ENCODE results near the gene GDI1.

The GDI1 gene

GRCh38 chrX:154439841-154440240 lies 2.9 kb downstream of the GDI1 start:
- no peak for FAIRE-seq

- no peak for FAIRE-seq
These were observed 3.8 kb downstream of the GDI1 start for GRCh38 chrX:154440623-154441357.

- FAIRE-seq, result no peak
These were observed 4.6 kb downstream of the GDI1 start for GRCh38 chrX:154441564-154441963.

GRCh38 chrX:154441984-154442707 lies 5.2 kb downstream of the GDI1 start:
- no peak for FAIRE-seq

- FAIRE-seq, result no peak
These were observed 6.5 kb downstream of the GDI1 start for GRCh38 chrX:154443479-154443910.

GRCh38 chrX:154443992-154444754 lies 7.2 kb downstream of the GDI1 start, which contains the start of gene FAM50A:
Gene FAM50A (plus strand): TSS chrX:154444141. CDS start chrX:154444236, 95 bp downstream.
- no peak for FAIRE-seq

- no peak for FAIRE-seq
These were observed 7.8 kb downstream of the GDI1 start for GRCh38 chrX:154444755-154445246.

GRCh38 chrX:154445776-154446175 lies 8.8 kb downstream of the GDI1 start:
- no peak for FAIRE-seq

GRCh38 chrX:154446430-154446829 lies 9.5 kb downstream of the GDI1 start:
- FAIRE-seq, result no peak

- no peak for FAIRE-seq
These were observed 11.5 kb downstream of the GDI1 start for GRCh38 chrX:154448484-154448883.

- FAIRE-seq, result no peak
These were observed 12.7 kb downstream of the GDI1 start for GRCh38 chrX:154449618-154450017.

GRCh38 chrX:154450312-154450711 lies 13.4 kb downstream of the GDI1 start:
- no peak for FAIRE-seq

GRCh38 chrX:154452823-154453222 lies 15.9 kb downstream of the GDI1 start:
- no peak for FAIRE-seq

- no peak for FAIRE-seq
These were observed 20.6 kb downstream of the GDI1 start for GRCh38 chrX:154457491-154458115.

- no peak for FAIRE-seq
These were observed 21.4 kb downstream of the GDI1 start, which contains the start of gene PLXNA3 for GRCh38 chrX:154458116-154458953. Gene PLXNA3 (plus strand): TSS chrX:154458281. CDS start chrX:154460184, 1,903 bp downstream.

GRCh38 chrX:154458954-154459778 lies 22.2 kb downstream of the GDI1 start:
- no peak for FAIRE-seq

- no peak for FAIRE-seq
These were observed 22.9 kb downstream of the GDI1 start for GRCh38 chrX:154459832-154460231.

GRCh38 chrX:154460326-154460725 lies 23.4 kb downstream of the GDI1 start:
- FAIRE-seq, result no peak

GRCh38 chrX:154462396-154462795 lies 25.4 kb downstream of the GDI1 start:
- no peak for FAIRE-seq

- no peak for FAIRE-seq
These were observed 26.8 kb downstream of the GDI1 start for GRCh38 chrX:154463611-154464220.
